ACHN (cell line): Measurements from ENCODE around the gene POLD2.
A peak's percentile ranks its signal among the peaks of the same experiment; 100 is the strongest.

Source experiments
- DNase-seq: peaks from one replicate; pipeline ENCODE4 v3.0.0-alpha.2; 2015
- in situ Hi-C: cut with HindIII; loops from 2 replicates; pipeline ENCODE4 v1.10.0; 2017; ENCODE audit warnings: low sequenced_read_pairs, low pct_ligation_motif_present, low pct_unique_long_range_greater_than_20kb

The POLD2 gene

GRCh38 chr7:44154703-44155102, 31.4 kb upstream of the POLD2 start:
- in situ Hi-C loops = no loop called here
- DNase-seq = no peak

GRCh38 chr7:44153948-44154335, 30.6 kb upstream of the POLD2 start:
- in situ Hi-C loops = no loop called here
- no peak for DNase-seq

DNA sequence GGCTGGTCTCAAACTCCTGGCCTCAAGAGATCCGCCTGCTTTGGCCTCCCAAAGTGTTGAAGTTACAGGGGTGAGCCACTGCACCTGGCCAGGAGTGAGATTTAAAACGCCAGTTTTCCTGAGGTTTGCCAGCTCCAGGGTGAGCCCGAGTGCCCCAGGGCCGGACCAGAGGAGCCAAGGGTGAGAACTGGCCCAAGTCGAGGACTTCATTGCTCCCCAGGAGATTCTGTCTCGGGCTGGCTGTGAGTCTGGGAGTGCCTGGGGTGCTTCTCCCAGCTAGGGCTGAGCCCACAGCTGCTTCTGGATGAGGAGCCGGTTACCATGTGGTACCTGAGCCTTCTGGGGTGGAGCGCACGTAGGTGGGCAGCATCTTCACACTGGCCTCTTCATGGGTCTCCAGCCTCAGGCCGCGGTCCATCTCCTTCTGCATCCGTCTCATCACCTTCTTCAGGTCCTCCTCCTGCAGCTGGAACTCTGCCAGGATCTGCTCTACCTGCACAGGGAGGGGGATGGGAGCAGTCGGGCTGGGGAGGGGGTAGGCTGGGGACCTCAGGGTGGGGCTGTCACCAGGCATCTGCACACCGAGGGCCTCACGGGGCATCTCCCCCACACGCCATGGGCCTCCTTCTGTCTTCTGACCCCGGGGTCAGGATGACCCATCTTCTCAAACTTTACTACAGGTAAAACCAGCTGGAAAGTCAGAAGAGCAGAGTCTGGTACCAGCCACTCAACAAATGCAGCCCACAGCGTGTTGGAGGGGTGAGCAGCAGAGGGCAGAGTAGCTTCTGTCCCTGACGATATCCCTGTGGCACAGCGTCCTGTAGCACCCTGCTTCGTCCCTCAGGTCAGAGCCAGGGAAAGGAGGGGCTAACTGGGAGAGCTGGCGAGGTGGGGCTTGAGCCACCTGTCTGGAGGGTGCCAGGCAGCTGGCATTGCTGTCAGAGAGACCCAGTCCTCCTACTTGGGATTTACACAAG, 29.9 kb upstream of the POLD2 start:
- in situ Hi-C loops = no loop called here
- DNase-seq = no peak

DNA sequence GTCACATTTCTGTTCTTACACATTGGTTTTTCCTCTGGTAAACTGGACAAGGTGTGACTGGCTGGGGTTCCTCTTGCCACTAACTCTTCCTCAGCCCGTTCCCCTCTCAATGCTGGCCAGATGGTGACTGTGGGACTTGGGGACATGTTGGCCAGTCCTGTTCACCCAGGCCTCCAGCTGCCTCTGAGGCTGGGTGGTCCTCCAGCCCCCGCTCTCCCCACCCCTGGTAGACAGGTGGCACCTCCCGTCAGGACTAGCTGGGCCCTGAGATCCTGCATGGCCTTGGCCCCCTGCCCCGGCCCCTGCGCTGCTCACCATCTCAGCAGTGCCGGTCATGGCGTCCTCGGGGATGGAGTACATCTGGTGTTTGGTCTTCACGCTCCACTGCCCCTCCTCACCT, 28.6 kb upstream of the POLD2 start:
- DNase-seq = no peak
- in situ Hi-C loops = no loop called here

GRCh38 chr7:44150966-44151941, 27.9 kb upstream of the POLD2 start:
- in situ Hi-C loops = no loop called here
- DNase-seq = no peak

DNA sequence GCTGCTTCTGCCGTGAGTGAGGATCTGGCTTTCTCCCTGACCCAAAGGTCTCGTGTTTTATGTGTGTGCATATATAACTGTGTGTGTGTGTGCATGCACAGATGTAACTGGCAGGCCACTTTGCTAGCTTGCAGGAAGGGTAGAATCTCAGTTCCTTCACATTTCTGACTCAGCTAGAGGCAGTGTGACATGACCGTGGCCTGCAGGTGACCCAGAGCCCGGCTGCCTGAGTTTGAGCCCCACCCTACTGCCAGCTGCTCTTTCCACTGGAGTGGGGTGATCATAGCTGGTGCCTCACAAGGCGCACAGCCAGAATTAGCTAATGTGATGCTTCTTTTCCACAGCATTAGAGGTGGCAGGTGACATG, 27.1 kb upstream of the POLD2 start:
- in situ Hi-C loops = no loop called here

GRCh38 chr7:44149571-44150465, 26.5 kb upstream of the POLD2 start:
- DNase-seq = no peak

More for the DNA sequence above, 27.1 kb upstream of the POLD2 start:
- no peak for DNase-seq

GRCh38 chr7:44148961-44149536, 25.7 kb upstream of the POLD2 start:
- in situ Hi-C loops = no loop called here

More at GRCh38 chr7:44149571-44150465, 26.5 kb upstream of the POLD2 start:
- in situ Hi-C loops = no loop called here

DNA sequence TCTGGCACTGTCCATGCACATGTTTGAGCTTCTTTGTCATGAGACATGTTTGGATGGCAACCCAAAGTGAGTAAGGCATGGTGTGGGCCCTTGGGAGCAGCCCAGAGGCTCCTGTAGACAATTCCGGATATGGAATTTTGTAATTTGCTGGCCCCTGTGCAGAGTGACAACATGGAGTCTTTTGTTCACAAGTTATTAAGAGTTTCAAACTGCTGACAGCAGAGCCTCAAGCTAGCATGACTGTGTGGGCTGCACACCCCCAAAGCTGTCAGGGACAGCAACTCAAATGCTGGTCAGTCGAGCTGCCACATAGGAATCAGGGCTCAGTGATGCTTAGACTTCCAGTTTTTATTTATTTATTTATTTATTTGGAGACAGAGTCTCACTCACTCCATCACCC, 24.8 kb upstream of the POLD2 start:
- in situ Hi-C loops = no loop called here
- DNase-seq = no peak

More at GRCh38 chr7:44148961-44149536, 25.7 kb upstream of the POLD2 start:
- no peak for DNase-seq

DNA sequence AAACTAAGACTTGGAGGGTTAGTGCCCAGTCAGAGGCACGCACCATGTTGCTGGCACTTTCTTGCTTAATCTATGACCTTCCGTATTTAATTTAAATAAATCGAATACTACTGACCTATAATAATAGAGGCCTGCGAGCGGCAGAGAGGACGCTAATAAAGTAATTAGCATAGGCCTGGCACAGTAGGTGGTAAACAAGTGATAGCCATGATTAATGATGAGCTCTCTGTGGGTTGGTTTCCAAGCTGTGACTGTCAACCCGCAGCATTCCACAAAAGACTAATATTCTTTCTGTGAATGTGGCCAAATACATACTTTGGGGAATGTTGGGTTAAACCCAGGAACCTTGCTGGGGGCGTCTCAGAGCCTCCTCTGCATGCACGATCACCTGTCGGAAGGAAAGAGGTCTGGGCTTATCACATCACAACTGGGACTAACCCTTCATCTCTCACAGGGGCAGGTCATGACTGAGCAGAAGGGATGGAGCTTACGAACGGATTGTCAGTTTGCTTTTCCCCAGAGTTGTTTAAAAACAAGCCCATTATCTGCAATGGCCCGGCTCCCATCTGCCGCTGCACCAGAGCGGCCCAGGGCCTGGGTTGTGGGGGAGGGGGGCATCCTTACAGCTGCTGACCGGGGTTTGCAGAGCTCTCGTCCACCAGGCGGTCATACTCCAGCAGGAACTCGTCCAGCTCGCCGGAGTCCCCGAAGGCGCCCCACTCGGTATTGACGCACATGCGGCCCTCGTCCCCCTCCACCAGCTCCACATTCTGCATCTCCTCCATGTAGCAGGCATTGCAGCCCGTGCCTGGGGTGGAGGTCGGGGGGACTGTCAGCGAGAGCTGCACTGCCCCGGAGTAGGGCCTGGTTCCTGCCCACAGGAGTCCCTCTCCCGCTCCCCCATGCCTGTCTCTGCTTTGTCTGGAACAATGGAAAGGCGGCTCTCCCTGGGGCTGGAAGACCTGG, 24.0 kb upstream of the POLD2 start:
- in situ Hi-C loops = no loop called here
- DNase-seq = no peak

GRCh38 chr7:44145969-44146911, 22.9 kb upstream of the POLD2 start:
- peak; percentile 68 for DNase-seq
- in situ Hi-C loops = no loop called here

DNA sequence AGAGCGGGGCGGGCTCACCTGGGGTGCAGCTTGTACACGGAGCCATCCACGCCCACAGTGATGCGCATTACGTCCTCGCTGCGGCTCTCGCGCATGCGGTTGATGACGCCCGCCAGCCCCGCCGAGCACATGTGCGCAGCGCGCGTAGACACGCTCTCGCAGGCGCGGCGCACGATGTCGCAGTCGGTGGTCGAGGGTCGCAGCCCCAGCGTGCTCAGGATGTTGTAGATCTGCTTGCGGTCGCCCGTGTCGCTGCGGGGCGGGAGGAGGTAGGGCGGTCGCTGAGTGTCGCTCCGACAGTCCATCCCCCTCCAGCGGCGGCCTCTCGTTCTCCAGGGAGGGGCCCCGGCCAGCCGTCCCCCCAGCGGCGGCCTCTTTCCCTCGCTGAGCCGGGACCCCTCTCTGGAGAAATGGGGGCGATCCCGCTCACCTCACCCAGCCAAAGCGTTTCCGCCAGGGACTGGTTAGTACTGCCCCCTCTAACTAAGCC, 22.2 kb upstream of the POLD2 start:
- in situ Hi-C loops = no loop called here
- DNase-seq = no peak

- in situ Hi-C loops = no loop called here
- DNase-seq = no peak
Measured at GRCh38 chr7:44144968-44145478, 21.7 kb upstream of the POLD2 start.

DNA sequence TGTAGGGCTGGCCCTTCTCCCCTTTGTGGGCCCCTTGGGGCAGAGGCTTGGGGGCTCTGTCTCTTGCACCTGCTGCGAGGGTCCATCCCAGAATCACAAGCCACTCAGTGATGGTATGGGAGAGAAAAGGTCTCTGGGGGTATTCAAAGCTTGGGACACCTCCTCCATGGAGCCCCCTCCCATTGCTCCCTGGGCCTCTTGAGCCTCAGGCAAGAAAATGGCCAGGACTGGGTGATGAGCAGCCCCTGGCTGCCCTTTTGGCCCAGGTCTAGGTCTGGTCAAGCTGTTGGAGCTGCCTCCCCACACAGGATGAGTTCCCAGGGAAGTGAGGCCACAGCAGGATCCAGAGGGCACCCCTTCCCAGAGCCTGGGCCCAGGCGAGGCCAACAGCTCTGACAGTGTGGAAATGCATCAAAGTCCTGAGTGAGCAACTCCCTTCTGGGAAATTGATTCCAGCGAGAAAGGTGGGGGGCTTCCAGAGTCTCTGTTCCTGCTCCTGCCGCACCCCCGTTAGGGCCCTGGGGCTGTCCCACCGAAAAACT, 21.1 kb upstream of the POLD2 start:
- no peak for DNase-seq
- in situ Hi-C loops = no loop called here

DNA sequence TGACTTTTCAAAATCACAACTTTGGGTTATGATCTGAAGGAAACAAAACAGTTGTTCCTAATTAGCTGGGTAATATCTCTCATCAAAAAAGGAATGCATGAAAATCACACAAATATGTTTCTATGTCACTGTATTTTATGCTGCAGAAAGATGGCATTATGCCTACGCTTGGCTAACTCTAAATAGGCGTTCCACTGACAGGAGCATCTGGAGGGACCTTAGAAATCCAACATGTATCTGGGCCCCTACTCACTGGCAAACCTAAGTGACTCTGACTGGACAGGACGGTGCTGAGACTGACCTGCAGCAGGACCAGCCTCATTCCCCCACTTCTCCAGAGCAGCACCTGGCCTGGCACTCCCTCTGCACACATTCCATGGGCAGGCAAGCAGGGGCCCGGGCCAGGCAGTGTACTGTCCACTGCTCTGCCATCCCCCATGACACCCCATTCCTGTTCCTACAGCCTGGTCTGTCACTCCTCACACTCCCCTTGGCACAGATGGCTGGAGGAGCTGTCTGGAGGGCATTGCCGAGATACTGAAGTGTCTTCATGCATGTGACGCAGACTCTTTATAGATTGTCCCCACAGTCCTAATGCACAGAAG, 20.4 kb upstream of the POLD2 start:
- in situ Hi-C loops = no loop called here
- DNase-seq = no peak
